SK-N-SH treated with all-trans-retinoic acid at 6 μM for 48 hours (cell line): ENCODE data around the gene EDC3.

Source experiments
- ATAC-seq: fragments of 200-7000 bp; cut with Tn5 transposase; 3 replicates; pipeline ENCODE4 v1.9.1; 2020; ENCODE audit warnings: mild to moderate bottlenecking, moderate library complexity
- ARNTL ChIP-seq: fragments of 450-650 bp; formaldehyde crosslinking; IDR thresholded peaks from 2 replicates; pipeline ENCODE4 v1.5.0; 2020; ENCODE audit warnings: low read depth, mild to moderate bottlenecking, moderate library complexity, borderline replicate concordance
- BACH2 ChIP-seq: fragments of 250-450 bp; sonication (Bioruptor Pico); IDR thresholded peaks from 2 replicates; pipeline ENCODE4 v1.9.0; 2021; ENCODE audit warnings: mild to moderate bottlenecking, borderline replicate concordance
- CSDC2 ChIP-seq: fragments of 250-450 bp; sonication (Bioruptor Pico); IDR thresholded peaks from 2 replicates; pipeline ENCODE4 v1.5.0; 2020; ENCODE audit warnings: mild to moderate bottlenecking, moderate library complexity
- ESRRG ChIP-seq: fragments of 250-450 bp; sonication (Bioruptor Pico); IDR thresholded peaks from 2 replicates; pipeline ENCODE4 v1.6.1; 2021; ENCODE audit warnings: mild to moderate bottlenecking
- GLIS3 ChIP-seq: fragments of 250-450 bp; sonication (Bioruptor Pico); IDR thresholded peaks from 2 replicates; pipeline ENCODE4 v1.5.0; 2020; ENCODE audit warnings: mild to moderate bottlenecking, moderate library complexity
- ISL1 ChIP-seq: fragments of 250-450 bp; sonication (Bioruptor Pico); IDR thresholded peaks from 2 replicates; pipeline ENCODE4 v2.1.2; 2022; ENCODE audit warnings: mild to moderate bottlenecking, moderate library complexity
- OSR1 ChIP-seq: fragments of 250-450 bp; sonication (Bioruptor Pico); IDR thresholded peaks from 2 replicates; pipeline ENCODE4 v1.8.0; 2022; ENCODE audit warnings: moderate library complexity, mild to moderate bottlenecking, inconsistent platforms
- PPARA ChIP-seq: fragments of 250-450 bp; sonication (Bioruptor Pico); IDR thresholded peaks from 2 replicates; pipeline ENCODE4 v1.5.0; 2020; ENCODE audit warnings: mild to moderate bottlenecking, borderline replicate concordance
- RARB ChIP-seq: fragments of 250-450 bp; sonication (Bioruptor Pico); IDR thresholded peaks from 2 replicates; pipeline ENCODE4 v1.8.0; 2021; ENCODE audit warnings: mild to moderate bottlenecking, moderate library complexity
- SNAI2 ChIP-seq: fragments of 250-450 bp; sonication (Bioruptor Pico); IDR thresholded peaks from 2 replicates; pipeline ENCODE4 v1.5.0; 2020; ENCODE audit warnings: mild to moderate bottlenecking, moderate library complexity
- TCF4 ChIP-seq: fragments of 250-450 bp; sonication (Bioruptor Pico); IDR thresholded peaks from 2 replicates; pipeline ENCODE4 v1.8.0; 2021; ENCODE audit warnings: mild to moderate bottlenecking, moderate library complexity, borderline replicate concordance
- TOX ChIP-seq: fragments of 250-450 bp; sonication (Bioruptor Pico); IDR thresholded peaks from 2 replicates; pipeline ENCODE4 v1.8.0; 2021; ENCODE audit warnings: mild to moderate bottlenecking, moderate library complexity, borderline replicate concordance
- ZC3H10 ChIP-seq: fragments of 250-450 bp; sonication (Bioruptor Pico); IDR thresholded peaks from 2 replicates; pipeline ENCODE4 v1.5.1; 2021; ENCODE audit warnings: mild to moderate bottlenecking, moderate library complexity
- ZFP3 ChIP-seq: fragments of 250-450 bp; sonication (Bioruptor Pico); IDR thresholded peaks from 2 replicates; pipeline ENCODE4 v1.5.0; 2020; ENCODE audit warnings: mild to moderate bottlenecking, moderate library complexity
- ZFP30 ChIP-seq: fragments of 450-650 bp; formaldehyde crosslinking; IDR thresholded peaks from 2 replicates; pipeline ENCODE4 v1.5.0; 2022; ENCODE audit warnings: mild to moderate bottlenecking, moderate library complexity
- ZNF565 ChIP-seq: fragments of 450-650 bp; formaldehyde crosslinking; conservative IDR thresholded peaks from 2 replicates; pipeline ENCODE4 v1.5.0; 2020; ENCODE audit warnings: low read depth, mild to moderate bottlenecking, moderate library complexity
- ZNF70 ChIP-seq: fragments of 450-650 bp; formaldehyde crosslinking; IDR thresholded peaks from 2 replicates; pipeline ENCODE4 v1.5.0; 2020; ENCODE audit warnings: mild to moderate bottlenecking, moderate library complexity
- ZNF8 ChIP-seq: fragments of 450-650 bp; formaldehyde crosslinking; IDR thresholded peaks from 2 replicates; pipeline ENCODE4 v1.5.0; 2020; ENCODE audit warnings: mild to moderate bottlenecking, moderate library complexity
- TF ChIP-seq, protein P1 (sequence below): fragments of 250-450 bp; sonication (Bioruptor Pico); IDR thresholded peaks from 2 replicates; pipeline ENCODE4 v1.5.0; 2020; ENCODE audit warnings: mild to moderate bottlenecking, moderate library complexity
- TF ChIP-seq, protein P2 (sequence below): fragments of 250-450 bp; sonication (Bioruptor Pico); IDR thresholded peaks from 2 replicates; pipeline ENCODE4 v1.8.0; 2021; ENCODE audit warnings: low read depth, mild to moderate bottlenecking, moderate library complexity, borderline replicate concordance
- TF ChIP-seq, protein P3 (sequence below): fragments of 250-450 bp; sonication (Bioruptor Pico); IDR thresholded peaks from 2 replicates; pipeline ENCODE4 v1.5.1; 2021; ENCODE audit warnings: mild to moderate bottlenecking, moderate library complexity
- TF ChIP-seq, protein P4 (sequence below): fragments of 250-450 bp; sonication (Bioruptor Pico); IDR thresholded peaks from 2 replicates; pipeline ENCODE4 v1.5.1; 2020; ENCODE audit warnings: low read depth, mild to moderate bottlenecking, moderate library complexity
- TF ChIP-seq, protein P5 (sequence below): fragments of 250-450 bp; sonication (Bioruptor Pico); IDR thresholded peaks from 2 replicates; pipeline ENCODE4 v1.8.0; 2020; ENCODE audit warnings: mild to moderate bottlenecking, moderate library complexity, borderline replicate concordance

Gene EDC3

DNA sequence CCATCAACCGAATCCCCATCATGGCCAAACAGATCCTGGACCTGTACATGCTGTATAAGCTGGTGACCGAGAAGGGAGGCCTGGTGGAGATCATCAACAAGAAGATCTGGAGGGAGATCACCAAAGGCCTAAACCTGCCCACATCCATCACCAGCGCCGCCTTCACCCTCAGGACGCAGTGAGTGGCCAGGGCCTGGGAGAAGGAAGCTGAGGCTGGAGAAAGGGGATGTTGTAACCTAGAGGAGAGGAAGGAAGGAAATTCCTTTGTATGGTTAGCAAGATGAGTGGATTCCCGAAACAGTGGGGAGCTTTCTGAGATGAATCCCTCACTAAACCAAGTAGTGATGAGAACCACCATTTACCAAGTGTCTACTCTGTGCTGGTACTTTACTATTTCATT lies 106.0 kb downstream of the EDC3 start:
- no peak for ATAC-seq
- no peak for TF ChIP-seq RARB (CRISPR knock-in tag)
- TF ChIP-seq SNAI2 (CRISPR knock-in tag) = no peak
- TF ChIP-seq ISL1 (CRISPR knock-in tag) = no peak
- no peak for TF ChIP-seq PPARA (CRISPR knock-in tag)
- TF ChIP-seq, protein P1, sequence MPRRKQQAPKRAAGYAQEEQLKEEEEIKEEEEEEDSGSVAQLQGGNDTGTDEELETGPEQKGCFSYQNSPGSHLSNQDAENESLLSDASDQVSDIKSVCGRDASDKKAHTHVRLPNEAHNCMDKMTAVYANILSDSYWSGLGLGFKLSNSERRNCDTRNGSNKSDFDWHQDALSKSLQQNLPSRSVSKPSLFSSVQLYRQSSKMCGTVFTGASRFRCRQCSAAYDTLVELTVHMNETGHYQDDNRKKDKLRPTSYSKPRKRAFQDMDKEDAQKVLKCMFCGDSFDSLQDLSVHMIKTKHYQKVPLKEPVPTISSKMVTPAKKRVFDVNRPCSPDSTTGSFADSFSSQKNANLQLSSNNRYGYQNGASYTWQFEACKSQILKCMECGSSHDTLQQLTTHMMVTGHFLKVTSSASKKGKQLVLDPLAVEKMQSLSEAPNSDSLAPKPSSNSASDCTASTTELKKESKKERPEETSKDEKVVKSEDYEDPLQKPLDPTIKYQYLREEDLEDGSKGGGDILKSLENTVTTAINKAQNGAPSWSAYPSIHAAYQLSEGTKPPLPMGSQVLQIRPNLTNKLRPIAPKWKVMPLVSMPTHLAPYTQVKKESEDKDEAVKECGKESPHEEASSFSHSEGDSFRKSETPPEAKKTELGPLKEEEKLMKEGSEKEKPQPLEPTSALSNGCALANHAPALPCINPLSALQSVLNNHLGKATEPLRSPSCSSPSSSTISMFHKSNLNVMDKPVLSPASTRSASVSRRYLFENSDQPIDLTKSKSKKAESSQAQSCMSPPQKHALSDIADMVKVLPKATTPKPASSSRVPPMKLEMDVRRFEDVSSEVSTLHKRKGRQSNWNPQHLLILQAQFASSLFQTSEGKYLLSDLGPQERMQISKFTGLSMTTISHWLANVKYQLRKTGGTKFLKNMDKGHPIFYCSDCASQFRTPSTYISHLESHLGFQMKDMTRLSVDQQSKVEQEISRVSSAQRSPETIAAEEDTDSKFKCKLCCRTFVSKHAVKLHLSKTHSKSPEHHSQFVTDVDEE (CRISPR knock-in tag) = no peak
- no peak for TF ChIP-seq ZFP30 (CRISPR knock-in tag)
- TF ChIP-seq, protein P2, sequence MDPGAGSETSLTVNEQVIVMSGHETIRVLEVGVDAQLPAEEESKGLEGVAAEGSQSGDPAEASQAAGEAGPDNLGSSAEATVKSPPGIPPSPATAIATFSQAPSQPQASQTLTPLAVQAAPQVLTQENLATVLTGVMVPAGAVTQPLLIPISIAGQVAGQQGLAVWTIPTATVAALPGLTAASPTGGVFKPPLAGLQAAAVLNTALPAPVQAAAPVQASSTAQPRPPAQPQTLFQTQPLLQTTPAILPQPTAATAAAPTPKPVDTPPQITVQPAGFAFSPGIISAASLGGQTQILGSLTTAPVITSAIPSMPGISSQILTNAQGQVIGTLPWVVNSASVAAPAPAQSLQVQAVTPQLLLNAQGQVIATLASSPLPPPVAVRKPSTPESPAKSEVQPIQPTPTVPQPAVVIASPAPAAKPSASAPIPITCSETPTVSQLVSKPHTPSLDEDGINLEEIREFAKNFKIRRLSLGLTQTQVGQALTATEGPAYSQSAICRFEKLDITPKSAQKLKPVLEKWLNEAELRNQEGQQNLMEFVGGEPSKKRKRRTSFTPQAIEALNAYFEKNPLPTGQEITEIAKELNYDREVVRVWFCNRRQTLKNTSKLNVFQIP = no peak
- TF ChIP-seq, protein P3, sequence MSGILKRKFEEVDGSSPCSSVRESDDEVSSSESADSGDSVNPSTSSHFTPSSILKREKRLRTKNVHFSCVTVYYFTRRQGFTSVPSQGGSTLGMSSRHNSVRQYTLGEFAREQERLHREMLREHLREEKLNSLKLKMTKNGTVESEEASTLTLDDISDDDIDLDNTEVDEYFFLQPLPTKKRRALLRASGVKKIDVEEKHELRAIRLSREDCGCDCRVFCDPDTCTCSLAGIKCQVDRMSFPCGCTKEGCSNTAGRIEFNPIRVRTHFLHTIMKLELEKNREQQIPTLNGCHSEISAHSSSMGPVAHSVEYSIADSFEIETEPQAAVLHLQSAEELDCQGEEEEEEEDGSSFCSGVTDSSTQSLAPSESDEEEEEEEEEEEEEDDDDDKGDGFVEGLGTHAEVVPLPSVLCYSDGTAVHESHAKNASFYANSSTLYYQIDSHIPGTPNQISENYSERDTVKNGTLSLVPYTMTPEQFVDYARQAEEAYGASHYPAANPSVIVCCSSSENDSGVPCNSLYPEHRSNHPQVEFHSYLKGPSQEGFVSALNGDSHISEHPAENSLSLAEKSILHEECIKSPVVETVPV (CRISPR knock-in tag) = no peak
- TF ChIP-seq ESRRG (CRISPR knock-in tag) = no peak
- no peak for TF ChIP-seq TCF4
- no peak for TF ChIP-seq CSDC2
- TF ChIP-seq, protein P4, sequence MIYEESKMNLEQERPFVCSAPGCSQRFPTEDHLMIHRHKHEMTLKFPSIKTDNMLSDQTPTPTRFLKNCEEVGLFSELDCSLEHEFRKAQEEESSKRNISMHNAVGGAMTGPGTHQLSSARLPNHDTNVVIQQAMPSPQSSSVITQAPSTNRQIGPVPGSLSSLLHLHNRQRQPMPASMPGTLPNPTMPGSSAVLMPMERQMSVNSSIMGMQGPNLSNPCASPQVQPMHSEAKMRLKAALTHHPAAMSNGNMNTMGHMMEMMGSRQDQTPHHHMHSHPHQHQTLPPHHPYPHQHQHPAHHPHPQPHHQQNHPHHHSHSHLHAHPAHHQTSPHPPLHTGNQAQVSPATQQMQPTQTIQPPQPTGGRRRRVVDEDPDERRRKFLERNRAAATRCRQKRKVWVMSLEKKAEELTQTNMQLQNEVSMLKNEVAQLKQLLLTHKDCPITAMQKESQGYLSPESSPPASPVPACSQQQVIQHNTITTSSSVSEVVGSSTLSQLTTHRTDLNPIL (CRISPR knock-in tag) = no peak
- TF ChIP-seq, protein P5, sequence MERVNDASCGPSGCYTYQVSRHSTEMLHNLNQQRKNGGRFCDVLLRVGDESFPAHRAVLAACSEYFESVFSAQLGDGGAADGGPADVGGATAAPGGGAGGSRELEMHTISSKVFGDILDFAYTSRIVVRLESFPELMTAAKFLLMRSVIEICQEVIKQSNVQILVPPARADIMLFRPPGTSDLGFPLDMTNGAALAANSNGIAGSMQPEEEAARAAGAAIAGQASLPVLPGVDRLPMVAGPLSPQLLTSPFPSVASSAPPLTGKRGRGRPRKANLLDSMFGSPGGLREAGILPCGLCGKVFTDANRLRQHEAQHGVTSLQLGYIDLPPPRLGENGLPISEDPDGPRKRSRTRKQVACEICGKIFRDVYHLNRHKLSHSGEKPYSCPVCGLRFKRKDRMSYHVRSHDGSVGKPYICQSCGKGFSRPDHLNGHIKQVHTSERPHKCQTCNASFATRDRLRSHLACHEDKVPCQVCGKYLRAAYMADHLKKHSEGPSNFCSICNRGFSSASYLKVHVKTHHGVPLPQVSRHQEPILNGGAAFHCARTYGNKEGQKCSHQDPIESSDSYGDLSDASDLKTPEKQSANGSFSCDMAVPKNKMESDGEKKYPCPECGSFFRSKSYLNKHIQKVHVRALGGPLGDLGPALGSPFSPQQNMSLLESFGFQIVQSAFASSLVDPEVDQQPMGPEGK = no peak
- TF ChIP-seq ZNF8 = no peak
- no peak for TF ChIP-seq ZFP3
- TF ChIP-seq, all 23 proteins: peak for 0

DNA sequence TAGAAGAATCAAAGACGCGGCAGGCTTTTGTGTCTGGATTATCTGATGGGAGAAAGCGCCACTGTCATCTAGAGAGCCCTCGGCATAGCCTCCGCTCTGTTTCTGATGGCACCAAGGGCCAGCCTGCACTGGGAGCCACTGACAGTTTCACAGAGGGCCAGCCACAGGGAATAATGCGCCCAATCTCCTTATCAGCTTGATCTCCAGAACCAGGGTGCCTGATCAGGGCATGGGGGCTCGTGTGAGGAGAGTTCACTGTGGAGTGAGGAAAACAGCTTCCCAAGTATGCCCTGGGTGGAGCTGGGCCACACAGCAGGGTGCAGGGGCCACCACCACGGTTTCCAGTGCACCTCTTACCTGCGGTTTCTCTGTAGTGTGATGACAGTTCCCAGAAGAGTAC lies 110.0 kb downstream of the EDC3 start:
- no peak for TF ChIP-seq CSDC2
- no peak for TF ChIP-seq SNAI2 (CRISPR knock-in tag)
- TF ChIP-seq PPARA (CRISPR knock-in tag) = no peak
- TF ChIP-seq ESRRG (CRISPR knock-in tag) = no peak
- TF ChIP-seq ZNF70 = no peak
- TF ChIP-seq GLIS3 = no peak
- no peak for TF ChIP-seq BACH2
- TF ChIP-seq ZC3H10 (CRISPR knock-in tag) = no peak
- no peak for TF ChIP-seq ZNF565 (CRISPR knock-in tag)
- TF ChIP-seq ZNF8 = no peak
- no peak for TF ChIP-seq TOX (CRISPR knock-in tag)
- TF ChIP-seq, protein P1 (CRISPR knock-in tag) = no peak
- no peak for TF ChIP-seq ARNTL (CRISPR knock-in tag)
- TF ChIP-seq, protein P3 (CRISPR knock-in tag) = no peak
- no peak for TF ChIP-seq OSR1
- no peak for TF ChIP-seq ISL1 (CRISPR knock-in tag)
- TF ChIP-seq RARB (CRISPR knock-in tag) = no peak
- TF ChIP-seq, protein P4 (CRISPR knock-in tag) = no peak
- TF ChIP-seq TCF4 = no peak
- no peak for ATAC-seq
